GM21423 (cell line): ENCODE data around the gene WNT5A.

Experiments
- ATAC-seq: cut with Tn5 transposase; IDR thresholded peaks from one replicate; pipeline ENCODE4 v1.9.1; 2021; ENCODE audit warnings: mild to moderate bottlenecking, moderate library complexity; ENCODE audit not compliant: unreplicated experiment

The WNT5A gene

GRCh38 chr3:55486857-55487380 is at the start of gene WNT5A:
WNT5A (minus strand) TSS chr3:55487306; CDS start chr3:55486985, 321 bp downstream.
- no peak for ATAC-seq

DNA sequence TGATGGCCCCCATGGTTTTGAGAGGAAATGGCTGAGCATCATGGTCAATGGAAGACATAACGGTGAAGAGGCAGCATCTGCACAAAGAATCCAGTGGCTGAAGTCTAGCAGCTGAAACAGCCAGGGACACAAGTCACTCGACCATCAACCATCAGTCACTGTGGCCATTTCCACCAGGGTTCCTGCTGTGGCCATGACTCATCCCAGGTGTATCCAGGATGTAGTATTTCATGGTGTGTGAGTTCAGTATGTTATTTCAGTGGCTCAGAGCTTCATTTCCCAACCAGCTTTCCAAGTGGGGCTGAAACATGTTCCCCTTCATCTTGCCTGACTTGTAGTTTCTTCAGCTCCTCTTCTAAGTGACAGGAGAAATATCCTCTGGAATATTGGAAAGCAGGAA is 47.8 kb upstream of the WNT5A start:
- ATAC-seq: no peak

DNA sequence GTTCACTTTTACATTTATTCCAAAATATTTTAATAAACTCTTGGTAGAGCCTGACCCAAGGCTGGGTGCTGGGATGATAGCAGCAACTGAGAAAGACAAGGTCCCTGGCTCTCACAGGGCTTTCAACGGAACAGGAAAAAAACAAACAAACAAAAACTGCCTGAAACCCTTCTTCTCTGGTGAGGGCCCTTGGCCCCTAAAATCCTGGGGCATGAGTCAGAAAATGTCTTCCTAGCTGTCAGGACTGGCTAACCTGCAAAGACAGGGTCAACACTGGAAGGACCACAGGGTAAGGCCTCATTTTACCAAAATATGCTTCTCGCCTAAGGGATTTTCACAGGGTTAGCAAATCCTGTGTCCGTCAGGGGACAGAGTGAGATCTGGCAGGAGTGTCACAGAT is 45.7 kb upstream of the WNT5A start:
- ATAC-seq: no peak

DNA sequence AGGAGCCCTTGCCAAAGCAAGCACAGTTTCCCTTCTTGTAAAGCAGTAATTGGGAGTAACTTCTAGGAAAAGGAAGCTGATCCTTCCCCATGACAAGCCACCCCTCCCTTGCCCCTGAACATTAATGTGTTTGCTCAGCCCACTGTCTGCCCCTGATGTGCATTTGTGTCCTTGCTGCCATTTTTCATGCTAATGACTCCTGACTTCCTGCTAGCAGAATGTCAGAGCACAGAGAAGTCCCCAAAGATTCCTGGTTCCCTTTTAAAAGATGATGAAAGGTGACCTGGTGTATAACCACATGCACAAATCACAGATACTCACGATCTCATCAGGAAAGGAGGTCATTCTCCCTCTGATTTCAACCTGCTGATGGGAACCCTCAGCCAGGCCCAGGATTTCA is 44.2 kb upstream of the WNT5A start:
- no peak for ATAC-seq

- ATAC-seq: no peak
Observed at GRCh38 chr3:55527361-55527760, 40.3 kb upstream of the WNT5A start.

DNA sequence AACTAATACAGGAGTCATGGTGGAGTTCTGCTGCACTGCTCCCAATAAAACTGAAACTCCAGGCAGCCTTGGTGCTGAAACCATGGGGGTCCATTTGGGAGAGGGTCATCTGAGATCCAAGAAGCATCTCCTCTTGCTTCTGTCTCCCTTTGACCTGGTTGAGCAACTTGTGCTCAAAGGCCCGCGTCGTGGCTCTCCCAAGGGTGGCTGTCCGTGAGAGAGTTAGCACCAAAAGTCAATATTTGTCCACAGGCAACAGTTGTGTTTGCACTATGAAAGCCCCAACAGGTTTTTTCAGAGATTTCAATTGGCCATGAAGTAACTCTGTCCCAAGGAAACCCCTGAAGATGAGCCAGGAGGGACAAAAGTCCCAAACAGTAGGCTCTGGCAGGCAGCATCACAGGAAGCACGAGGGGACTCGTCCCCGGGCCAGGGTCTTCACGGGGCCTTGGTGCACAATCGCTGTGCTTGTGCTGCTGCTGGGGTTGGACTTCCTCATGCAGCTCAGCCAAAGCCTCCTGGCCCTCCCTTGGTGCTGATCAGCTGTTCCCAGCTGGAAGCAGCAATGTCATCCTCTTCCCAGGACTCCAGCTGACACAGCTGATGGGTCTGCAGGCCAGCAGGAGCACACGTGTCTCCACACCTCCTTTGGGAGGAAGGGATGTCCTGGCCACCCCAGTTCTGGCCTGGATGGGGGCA is 39.4 kb upstream of the WNT5A start:
- ATAC-seq: no peak

GRCh38 chr3:55525436-55525835 is 38.3 kb upstream of the WNT5A start:
- no peak for ATAC-seq

GRCh38 chr3:55524565-55525244 is 37.6 kb upstream of the WNT5A start:
- no peak for ATAC-seq

DNA sequence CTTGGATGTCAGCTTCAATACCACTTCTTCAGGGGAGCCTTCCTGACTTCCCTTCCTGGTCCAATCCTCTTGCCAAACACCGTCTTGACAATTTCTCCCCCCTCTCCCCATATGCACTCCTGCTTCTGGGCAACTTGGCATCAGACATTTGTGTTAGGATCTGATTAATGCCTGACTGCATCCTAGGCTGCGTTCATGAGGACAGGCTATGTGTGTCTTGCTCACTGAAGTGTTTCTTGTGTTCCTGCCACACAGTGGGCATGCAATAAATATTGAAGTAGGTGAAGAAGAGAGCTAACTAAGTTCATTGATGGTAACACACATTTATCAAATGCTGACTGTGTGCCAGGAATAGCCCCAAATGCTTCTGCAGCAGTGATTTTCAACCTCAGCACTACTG is 36.4 kb upstream of the WNT5A start:
- no peak for ATAC-seq

GRCh38 chr3:55521738-55522421 is 34.8 kb upstream of the WNT5A start:
- ATAC-seq: no peak

DNA sequence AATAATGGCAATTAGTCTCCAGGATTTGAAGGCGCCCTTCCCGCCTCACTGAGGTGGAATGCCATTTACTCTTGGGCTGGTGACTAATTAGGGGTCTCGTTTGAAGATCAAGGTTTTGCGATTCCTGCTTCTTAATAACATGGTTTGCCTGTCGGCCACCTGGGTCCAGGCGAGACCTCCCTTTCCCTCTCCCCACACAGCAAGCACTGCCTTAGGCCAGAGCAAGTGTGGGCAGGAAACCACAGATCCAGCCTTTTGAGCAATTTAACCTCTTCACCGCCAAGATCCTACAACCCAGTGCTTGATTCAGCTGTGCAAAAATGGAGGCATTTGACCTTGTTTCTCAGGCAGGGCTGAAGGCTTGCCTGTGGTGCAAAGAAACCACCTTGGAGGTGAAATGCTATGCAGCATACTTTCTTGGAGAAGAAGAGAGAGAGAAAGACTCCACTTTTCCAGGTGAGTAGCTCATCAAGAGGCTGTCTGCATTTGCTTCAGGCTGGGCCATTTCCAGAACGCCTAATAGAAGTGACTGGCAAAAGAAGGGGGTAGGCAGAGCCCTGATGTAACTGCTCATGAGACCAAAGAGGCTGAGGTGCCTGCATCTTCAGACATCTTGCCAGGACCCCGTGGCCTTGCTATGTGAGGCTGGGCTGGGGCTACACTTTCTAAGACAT is 34.1 kb upstream of the WNT5A start:
- ATAC-seq: no peak

GRCh38 chr3:55519019-55519418 is 31.9 kb upstream of the WNT5A start:
- ATAC-seq: no peak

DNA sequence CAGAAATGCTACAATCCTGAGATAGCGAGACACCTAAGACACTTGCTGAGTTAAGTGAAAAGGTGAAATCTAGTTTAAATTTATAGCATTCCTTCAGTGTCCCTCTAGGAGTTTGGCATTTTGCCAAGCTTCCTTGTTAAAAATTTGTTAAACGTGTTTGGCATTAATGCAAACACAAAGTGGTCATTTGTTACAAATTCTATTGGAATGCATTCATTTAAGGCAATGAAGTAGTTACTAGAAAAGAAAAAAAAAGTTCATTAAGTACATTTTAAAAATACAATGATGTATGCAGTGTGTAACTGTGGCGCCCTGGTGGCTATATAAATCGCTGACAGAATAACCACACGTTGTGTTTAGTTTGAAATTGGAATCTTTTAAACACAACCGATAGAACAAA is 31.3 kb upstream of the WNT5A start:
- no peak for ATAC-seq

DNA sequence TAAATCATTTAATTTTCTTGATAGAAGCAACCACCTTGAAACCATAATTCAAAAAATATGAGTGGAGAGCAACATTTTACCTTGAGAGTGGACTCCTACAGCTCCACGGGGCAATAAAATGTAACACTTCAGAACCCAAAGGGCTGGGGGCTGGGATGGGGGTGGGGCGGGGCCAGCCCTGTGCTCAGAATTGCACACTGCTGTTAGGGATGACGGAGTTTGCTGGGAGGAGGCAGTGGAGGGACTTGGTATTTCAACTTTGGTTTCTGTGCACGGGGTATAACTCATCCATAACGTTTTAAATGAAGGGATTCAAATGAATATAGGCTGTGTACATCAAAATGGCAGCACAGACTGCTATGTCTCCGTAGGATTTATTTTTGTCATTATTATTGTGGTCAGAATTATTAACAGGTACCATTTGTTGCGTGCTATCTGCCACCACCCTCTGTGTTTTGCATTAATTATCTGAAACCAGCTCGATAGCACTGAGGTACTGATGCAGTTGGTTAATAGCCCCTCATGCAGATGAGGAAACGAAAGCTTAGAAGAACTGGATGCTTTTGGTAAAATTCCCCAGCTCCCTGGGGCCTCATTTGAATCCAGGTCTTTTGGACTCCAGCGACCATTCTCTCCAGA is 29.4 kb upstream of the WNT5A start:
- no peak for ATAC-seq

DNA sequence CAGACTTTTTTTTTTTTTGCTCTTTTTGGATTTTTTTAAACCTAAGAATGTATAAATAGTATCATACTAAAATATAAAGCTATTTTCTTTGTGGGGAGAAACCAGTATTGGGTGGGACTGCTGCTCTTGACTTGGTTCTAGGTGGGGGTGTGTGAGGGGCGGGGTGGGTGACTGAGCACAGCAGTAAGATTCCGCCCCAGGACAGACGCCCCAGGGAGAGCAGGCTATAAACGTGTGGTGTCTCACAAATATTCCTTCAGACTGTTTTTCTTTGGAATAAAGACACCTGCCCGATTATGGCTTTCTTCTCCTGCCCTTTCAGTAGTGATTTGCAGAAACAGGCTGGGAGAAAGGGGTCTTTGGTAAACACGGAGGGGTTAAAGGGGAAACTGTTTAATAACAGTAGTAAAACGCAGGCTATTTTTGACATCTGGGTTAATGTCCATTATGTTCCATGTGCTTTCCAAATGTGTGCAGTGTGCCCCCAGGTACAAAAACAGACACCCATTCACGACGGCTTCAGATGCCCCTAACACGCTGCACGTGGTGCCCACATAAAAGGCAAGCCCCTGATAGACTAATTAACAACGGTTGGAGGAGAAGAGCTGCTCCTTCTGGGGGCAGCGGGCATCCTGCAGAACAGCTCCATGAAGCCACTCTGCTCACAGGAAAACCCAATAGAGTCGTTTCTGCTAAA is 28.6 kb upstream of the WNT5A start:
- no peak for ATAC-seq

- ATAC-seq: no peak
Observed at GRCh38 chr3:55514962-55515361, 27.9 kb upstream of the WNT5A start.

GRCh38 chr3:55512571-55513343 is 25.7 kb upstream of the WNT5A start:
- ATAC-seq: no peak

GRCh38 chr3:55511895-55512570 is 24.9 kb upstream of the WNT5A start:
- no peak for ATAC-seq

DNA sequence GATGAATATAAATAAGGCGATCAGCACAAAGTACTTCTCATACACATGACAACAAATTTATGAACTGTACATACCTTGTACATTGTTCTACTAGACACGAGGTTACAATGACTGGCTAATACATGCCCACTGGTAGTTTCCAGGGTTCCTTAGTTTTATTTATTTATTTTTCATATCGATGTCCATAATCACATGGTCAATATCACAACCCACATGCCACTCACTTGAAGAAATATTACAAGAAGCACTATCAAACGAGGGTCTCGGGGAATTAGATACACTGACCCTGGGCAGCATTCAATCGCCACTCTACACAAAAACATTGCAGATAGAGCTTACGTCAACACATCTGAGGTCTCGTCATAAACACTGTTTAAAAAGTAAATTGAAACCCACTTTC is 21.2 kb upstream of the WNT5A start:
- no peak for ATAC-seq
